Measurements from ENCODE around the gene KRT39. TPM values are rescaled to one million over a fixed set of nuclear protein-coding genes. Genes with fewer than 3 reads are reported as not detected.
A peak's percentile ranks its signal among the peaks of the same experiment; 100 is the strongest.

KRT39 gene
- total RNA-seq, 1 donor from 2014 or later, result 0.59 TPM

GRCh38 chr17:40936976-40937375 is 29.8 kb downstream of the KRT39 start:
- DNase-seq (no peak), ATAC-seq (no peak)

DNA sequence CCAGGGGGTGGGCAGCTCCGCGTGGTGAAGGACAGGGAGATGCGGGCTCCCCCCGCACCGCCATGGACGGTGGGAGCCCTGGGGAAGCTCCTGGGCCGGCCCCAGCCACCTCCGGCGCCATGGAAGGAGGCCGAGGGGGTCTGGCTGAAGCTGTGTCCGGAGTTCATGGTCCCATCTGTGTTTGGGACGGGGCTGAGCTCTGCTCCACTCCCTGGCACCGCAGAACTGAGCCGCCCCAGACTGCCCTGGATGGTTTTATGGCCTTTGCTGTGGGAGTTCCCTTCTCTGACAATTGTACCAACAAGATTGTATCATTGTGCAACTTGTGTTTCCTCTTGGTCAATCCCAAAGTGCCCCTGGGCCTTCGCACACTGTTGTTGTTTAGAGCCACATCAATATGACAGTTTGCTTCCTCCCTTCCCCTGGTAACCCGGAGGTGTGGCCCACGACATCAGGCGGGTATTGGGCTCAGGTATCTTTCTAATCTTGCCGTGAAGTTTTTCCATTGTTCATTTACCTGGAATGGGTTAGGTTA is 30.2 kb downstream of the KRT39 start:
- TF ChIP-seq CTCF (IDR thresholded peaks at IDR 0.05), result no peak
- H3K9me3 ChIP-seq, result no peaks in the 10 kb centered on the region
- no peaks in the 10 kb centered on the region for H3K36me3 ChIP-seq
- no peaks in the 10 kb centered on the region for H3K4me1 ChIP-seq
- ATAC-seq (peak in 1 of 2 donors; percentile 43), DNase-seq (no peak)
- no peaks in the 10 kb centered on the region for H3K27me3 ChIP-seq (ENCODE audit: low read depth)
- H3K27ac ChIP-seq, result no peak overlapping the region
- no peak overlapping the region for H3K4me3 ChIP-seq
- intact Hi-C loops (cut with DNase I), result no loop called here

More at GRCh38 chr17:40936976-40937375, 29.8 kb downstream of the KRT39 start:
- no peak overlapping the region for H3K27ac ChIP-seq
- TF ChIP-seq CTCF (IDR thresholded peaks at IDR 0.05), result no peak
- H3K27me3 ChIP-seq (ENCODE audit: low read depth), result no peaks in the 10 kb centered on the region
- H3K4me3 ChIP-seq, result no peak overlapping the region
- H3K36me3 ChIP-seq, result no peaks in the 10 kb centered on the region
- intact Hi-C loops (cut with DNase I), result no loop called here
- no peaks in the 10 kb centered on the region for H3K4me1 ChIP-seq
- H3K9me3 ChIP-seq, result no peaks in the 10 kb centered on the region

GRCh38 chr17:40935624-40936023 is 31.1 kb downstream of the KRT39 start:
- TF ChIP-seq CTCF (IDR thresholded peaks at IDR 0.05), result no peak
- no peak for ATAC-seq
- intact Hi-C loops (cut with DNase I), result no loop called here
- no peak overlapping the region for H3K4me3 ChIP-seq
- no peaks in the 10 kb centered on the region for H3K27me3 ChIP-seq (ENCODE audit: low read depth)
- no peak overlapping the region for H3K27ac ChIP-seq
- H3K4me1 ChIP-seq, result no peaks in the 10 kb centered on the region
- no peak for DNase-seq
- H3K36me3 ChIP-seq, result no peaks in the 10 kb centered on the region
- H3K9me3 ChIP-seq, result no peaks in the 10 kb centered on the region

- intact Hi-C loops (cut with DNase I), result no loop called here
- ATAC-seq (no peak), DNase-seq (no peak)
- Histone ChIP-seq H3K4me3 (no peak overlapping the region), H3K9me3 (no peaks in the 10 kb centered on the region), H3K27ac (no peak overlapping the region), H3K36me3 (no peaks in the 10 kb centered on the region), H3K27me3 (ENCODE audit: low read depth) (no peaks in the 10 kb centered on the region), H3K4me1 (no peaks in the 10 kb centered on the region)
- no peak for TF ChIP-seq CTCF (IDR thresholded peaks at IDR 0.05)
These were observed 34.1 kb downstream of the KRT39 start for GRCh38 chr17:40932608-40933007.

DNA sequence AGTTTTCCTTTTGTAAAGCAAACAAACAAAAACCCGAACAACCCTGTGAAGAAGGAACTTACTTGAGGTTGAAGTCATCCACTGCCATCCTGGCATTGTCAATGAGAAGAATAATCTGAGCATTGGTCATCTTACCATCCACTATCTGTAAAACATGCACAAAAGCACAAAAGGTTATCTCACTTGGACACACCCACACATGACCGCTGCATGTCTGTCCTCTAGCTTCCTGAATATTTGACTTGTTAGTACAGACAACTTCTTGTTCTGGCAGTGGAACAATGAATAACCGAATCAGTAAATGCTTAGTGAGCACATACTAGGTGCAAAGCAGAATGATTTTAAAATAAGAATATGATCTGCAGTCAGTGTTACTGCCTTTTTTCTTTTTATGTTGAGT is 35.4 kb downstream of the KRT39 start:
- intact Hi-C loops (cut with DNase I), result no loop called here
- Histone ChIP-seq H3K4me3 (no peak overlapping the region), H3K9me3 (no peaks in the 10 kb centered on the region), H3K27me3 (ENCODE audit: low read depth) (no peaks in the 10 kb centered on the region), H3K4me1 (no peaks in the 10 kb centered on the region), H3K36me3 (no peaks in the 10 kb centered on the region), H3K27ac (no peak overlapping the region)
- TF ChIP-seq CTCF (IDR thresholded peaks at IDR 0.05), result no peak
- DNase-seq (no peak), ATAC-seq (no peak)

DNA sequence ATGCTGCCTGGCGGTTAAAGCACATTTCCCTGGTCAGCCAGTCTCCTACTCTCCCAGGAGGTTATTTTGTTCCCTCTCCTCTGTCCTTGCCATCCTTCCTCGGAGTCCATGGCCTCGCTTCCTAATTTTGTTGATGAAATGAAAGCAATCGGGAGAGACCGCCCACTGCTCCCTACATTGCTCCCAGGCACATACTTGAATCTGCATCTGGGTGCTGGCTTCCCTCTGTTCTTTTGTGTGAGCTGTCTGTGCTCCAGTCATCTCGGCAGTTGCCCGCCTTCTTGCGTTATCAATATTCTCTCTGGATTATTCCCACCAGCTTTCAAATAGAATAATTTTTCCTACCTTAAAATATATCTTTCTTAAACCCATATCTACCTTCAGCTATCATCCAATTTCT is 40.4 kb downstream of the KRT39 start:
- H3K27ac ChIP-seq, result no peak overlapping the region
- TF ChIP-seq CTCF (IDR thresholded peaks at IDR 0.05), result no peak
- ATAC-seq, result no peak
- no peak overlapping the region for H3K4me3 ChIP-seq
- H3K27me3 ChIP-seq (ENCODE audit: low read depth), result no peaks in the 10 kb centered on the region
- H3K36me3 ChIP-seq, result no peaks in the 10 kb centered on the region
- DNase-seq, result no peak
- intact Hi-C loops (cut with DNase I), result no loop called here
- H3K4me1 ChIP-seq, result no peaks in the 10 kb centered on the region
- no peaks in the 10 kb centered on the region for H3K9me3 ChIP-seq

All from lower lobe of right lung (tissue), 2 donors.